Measurements from ENCODE around the gene CTSF. TPM values are rescaled to one million over a fixed set of nuclear protein-coding genes. Genes with fewer than 3 reads are reported as not detected.

CTSF gene
- total RNA-seq, 1 experiment from 2014 or later: 0.34 TPM

DNA sequence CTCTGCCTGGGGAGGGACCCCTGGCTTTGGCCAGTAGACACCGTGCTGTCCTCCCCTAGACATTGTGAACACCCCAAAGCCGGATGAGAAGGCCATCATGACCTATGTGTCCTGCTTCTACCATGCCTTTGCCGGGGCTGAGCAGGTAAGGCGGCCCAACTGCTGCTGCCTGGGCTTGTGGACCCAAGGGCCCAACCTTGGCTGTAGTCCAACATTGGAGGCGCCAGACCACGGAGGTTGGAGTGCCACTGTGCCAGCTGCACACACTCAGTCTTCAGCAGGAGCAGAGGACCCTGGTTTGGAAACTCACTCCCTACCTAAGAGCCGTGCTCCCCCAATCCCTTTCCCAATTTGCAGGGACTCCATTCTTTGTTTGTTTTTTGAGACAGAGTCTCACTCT is 12.3 kb downstream of the CTSF start (continued):
- TF ChIP-seq, protein P1, sequence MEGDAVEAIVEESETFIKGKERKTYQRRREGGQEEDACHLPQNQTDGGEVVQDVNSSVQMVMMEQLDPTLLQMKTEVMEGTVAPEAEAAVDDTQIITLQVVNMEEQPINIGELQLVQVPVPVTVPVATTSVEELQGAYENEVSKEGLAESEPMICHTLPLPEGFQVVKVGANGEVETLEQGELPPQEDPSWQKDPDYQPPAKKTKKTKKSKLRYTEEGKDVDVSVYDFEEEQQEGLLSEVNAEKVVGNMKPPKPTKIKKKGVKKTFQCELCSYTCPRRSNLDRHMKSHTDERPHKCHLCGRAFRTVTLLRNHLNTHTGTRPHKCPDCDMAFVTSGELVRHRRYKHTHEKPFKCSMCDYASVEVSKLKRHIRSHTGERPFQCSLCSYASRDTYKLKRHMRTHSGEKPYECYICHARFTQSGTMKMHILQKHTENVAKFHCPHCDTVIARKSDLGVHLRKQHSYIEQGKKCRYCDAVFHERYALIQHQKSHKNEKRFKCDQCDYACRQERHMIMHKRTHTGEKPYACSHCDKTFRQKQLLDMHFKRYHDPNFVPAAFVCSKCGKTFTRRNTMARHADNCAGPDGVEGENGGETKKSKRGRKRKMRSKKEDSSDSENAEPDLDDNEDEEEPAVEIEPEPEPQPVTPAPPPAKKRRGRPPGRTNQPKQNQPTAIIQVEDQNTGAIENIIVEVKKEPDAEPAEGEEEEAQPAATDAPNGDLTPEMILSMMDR (IDR thresholded peaks at IDR 0.05 in 2 of 3, conservative IDR thresholded peaks at IDR 0.05 in 1 of 3; ENCODE audit: borderline replicate concordance in 1 of 3, insufficient read depth in 1 of 3, low read depth in 2 of 3, low read length in 2 of 3): no peak
- TF ChIP-seq CEBPB (IDR thresholded peaks at IDR 0.05; ENCODE audit: low read depth) (no peak), FOSL1 (IDR thresholded peaks at IDR 0.05; ENCODE audit: low read depth) (no peak), SIN3A (IDR thresholded peaks at IDR 0.05; ENCODE audit: low read depth) (no peak), MAX (IDR thresholded peaks at IDR 0.05) (no peak)

DNA sequence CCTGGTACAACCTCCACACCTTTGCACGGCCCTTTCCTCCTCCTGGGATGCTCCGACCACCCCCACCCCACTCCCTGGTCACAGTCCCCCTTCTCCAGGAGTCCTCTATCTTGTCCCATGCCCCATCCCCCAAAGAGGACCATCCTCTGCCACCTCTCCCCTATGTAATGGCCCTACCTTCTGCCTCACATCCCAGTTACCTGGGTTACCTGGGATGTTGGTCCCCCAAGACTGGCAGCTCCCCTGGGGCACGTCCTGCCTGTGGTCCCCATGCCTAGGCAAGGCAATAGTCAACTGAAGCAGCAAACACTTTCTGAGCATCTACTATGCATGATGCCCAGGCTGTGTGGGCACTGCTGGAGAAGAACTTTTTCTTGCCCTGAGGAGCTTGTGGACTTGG is 13.0 kb downstream of the CTSF start:
- Histone ChIP-seq H4K20me1 (ENCODE audit: insufficient read depth) (no peaks in the 10 kb centered on the region), H3K9ac (ENCODE audit: low read length) (no peak overlapping the region), H3K36me3 (ENCODE audit: control insufficient read depth in 1 of 2, insufficient read depth in 2 of 2, low read length in 2 of 2) (no peaks in the 10 kb centered on the region), H3K4me2 (ENCODE audit: low read length) (no peak overlapping the region), H3K79me2 (ENCODE audit: insufficient read depth, low read length) (no peaks in the 10 kb centered on the region), H3K27ac (ENCODE audit: low read depth, low read length) (no peak overlapping the region), H3K27me3 (ENCODE audit: insufficient read depth, low read length) (no peaks in the 10 kb centered on the region), H3K4me1 (ENCODE audit: control insufficient read depth in 1 of 2, insufficient read depth in 2 of 2, low read length in 2 of 2) (no peaks in the 10 kb centered on the region), H2AFZ (ENCODE audit: low read depth, low read length, poor library complexity, severe bottlenecking) (no peak overlapping the region), H3K9me3 (ENCODE audit: control insufficient read depth in 1 of 2, insufficient read depth in 1 of 2, low read depth in 1 of 2, low read length in 2 of 2) (no peaks in the 10 kb centered on the region), H3K9me2 (ENCODE audit: insufficient read depth) (no peaks in the 10 kb centered on the region), H3K4me3 (replicated peaks in 1 of 2; ENCODE audit: low read depth in 1 of 2, low read length in 2 of 2) (no peak overlapping the region)
- ChIA-PET CTCF (no interaction called here), POLR2A (no interaction called here), RAD21 (ENCODE audit: low non-redundant PET in 1 of 2, low total read pairs in 2 of 2, uncharacterized antibody in 2 of 2, unreplicated experiment in 2 of 2) (no interaction called here)
- intact Hi-C loops (cut with micrococcal nuclease): no loop called here
- DNase-seq (ENCODE audit: low read depth, low spot score) (no peak), ATAC-seq (no peak)
- BruUV-seq (replicated peaks): no TSS peak
- TF ChIP-seq RAD21 (IDR thresholded peaks at IDR 0.05; ENCODE audit: low read depth) (no peak), JUND (IDR thresholded peaks at IDR 0.05) (no peak), SIN3A (IDR thresholded peaks at IDR 0.05; ENCODE audit: low read depth) (no peak), EZH2 (IDR thresholded peaks at IDR 0.05) (no peak), CBX3 (IDR thresholded peaks at IDR 0.05; ENCODE audit: low read depth) (no peak), SP1 (IDR thresholded peaks at IDR 0.05; ENCODE audit: low read depth) (no peak), ZFX (IDR thresholded peaks at IDR 0.05) (no peak), ELF1 (IDR thresholded peaks at IDR 0.05; ENCODE audit: borderline replicate concordance, low read depth) (no peak), POLR2A (IDR thresholded peaks at IDR 0.05; ENCODE audit: borderline replicate concordance, extremely low read depth, insufficient read depth, insufficient read length) (no peak), ZNF274 (IDR thresholded peaks at IDR 0.05; ENCODE audit: low read depth, low read length) (no peak), REST (IDR thresholded peaks at IDR 0.05; ENCODE audit: low read depth) (no peak)
- TF ChIP-seq, protein P2, sequence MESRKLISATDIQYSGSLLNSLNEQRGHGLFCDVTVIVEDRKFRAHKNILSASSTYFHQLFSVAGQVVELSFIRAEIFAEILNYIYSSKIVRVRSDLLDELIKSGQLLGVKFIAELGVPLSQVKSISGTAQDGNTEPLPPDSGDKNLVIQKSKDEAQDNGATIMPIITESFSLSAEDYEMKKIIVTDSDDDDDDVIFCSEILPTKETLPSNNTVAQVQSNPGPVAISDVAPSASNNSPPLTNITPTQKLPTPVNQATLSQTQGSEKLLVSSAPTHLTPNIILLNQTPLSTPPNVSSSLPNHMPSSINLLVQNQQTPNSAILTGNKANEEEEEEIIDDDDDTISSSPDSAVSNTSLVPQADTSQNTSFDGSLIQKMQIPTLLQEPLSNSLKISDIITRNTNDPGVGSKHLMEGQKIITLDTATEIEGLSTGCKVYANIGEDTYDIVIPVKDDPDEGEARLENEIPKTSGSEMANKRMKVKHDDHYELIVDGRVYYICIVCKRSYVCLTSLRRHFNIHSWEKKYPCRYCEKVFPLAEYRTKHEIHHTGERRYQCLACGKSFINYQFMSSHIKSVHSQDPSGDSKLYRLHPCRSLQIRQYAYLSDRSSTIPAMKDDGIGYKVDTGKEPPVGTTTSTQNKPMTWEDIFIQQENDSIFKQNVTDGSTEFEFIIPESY (IDR thresholded peaks at IDR 0.05; ENCODE audit: extremely low read depth, insufficient replicate concordance, low read length): no peak
- TF ChIP-seq, protein P1 (IDR thresholded peaks at IDR 0.05 in 2 of 3, conservative IDR thresholded peaks at IDR 0.05 in 1 of 3; ENCODE audit: borderline replicate concordance in 1 of 3, insufficient read depth in 1 of 3, low read depth in 2 of 3, low read length in 2 of 3): no peak

Measured in HCT116 (cell line).